ENCODE data around the gene CACNA1H. TPM values are rescaled to one million over a fixed set of nuclear protein-coding genes. Genes with fewer than 3 reads are reported as not detected.
"Not testable (repeated sequence)": the region's sequence is repeated elsewhere in the genome, so short reads cannot be mapped to it uniquely, and the experiment has no call there.

CACNA1H gene
- total and polyA plus RNA-seq, 2 of the 8 experiments (the other 6 are each of a cell fraction or from before 2014, with no cell fraction given), result 14.0 to 28.7 TPM

DNA sequence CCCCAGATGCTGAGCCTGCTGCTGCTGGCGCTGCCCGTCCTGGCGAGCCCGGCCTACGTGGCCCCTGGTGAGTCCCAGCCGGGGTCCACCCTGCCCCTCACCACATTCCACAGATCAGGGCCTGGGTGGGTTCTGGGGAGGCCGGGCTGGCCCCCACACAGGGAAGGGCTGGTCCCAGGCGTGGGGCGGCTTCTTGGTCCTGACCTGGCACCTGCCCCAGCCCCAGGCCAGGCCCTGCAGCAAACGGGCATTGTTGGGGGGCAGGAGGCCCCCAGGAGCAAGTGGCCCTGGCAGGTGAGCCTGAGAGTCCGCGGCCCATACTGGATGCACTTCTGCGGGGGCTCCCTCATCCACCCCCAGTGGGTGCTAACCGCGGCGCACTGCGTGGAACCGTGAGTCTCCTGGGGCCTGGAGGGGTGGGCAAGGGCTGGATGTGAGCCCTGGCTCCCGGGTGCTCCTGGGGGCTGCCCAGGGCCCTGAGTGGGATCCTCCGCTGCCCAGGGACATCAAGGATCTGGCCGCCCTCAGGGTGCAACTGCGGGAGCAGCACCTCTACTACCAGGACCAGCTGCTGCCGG is 103.5 kb downstream of the CACNA1H start:
- H2BK5ac ChIP-seq (ENCODE audit: low read depth, low read length), result not testable (repeated sequence)

More for the DNA sequence above, 103.5 kb downstream of the CACNA1H start:
- H3K9me3 ChIP-seq (ENCODE audit: insufficient read depth in 2 of 2, low read depth in 1 of 2, low read length in 1 of 2); H4K5ac ChIP-seq (ENCODE audit: insufficient read length, low read depth, low read length); POLR2A ChIA-PET (ENCODE audit: partially characterized antibody); H4K20me1 ChIP-seq (replicated peaks in 1 of 2; ENCODE audit: control insufficient read depth in 1 of 2, insufficient read depth in 2 of 2, low read length in 2 of 2); CTCF ChIA-PET (ENCODE audit: partially characterized antibody); H3K23me2 ChIP-seq (ENCODE audit: low read depth, low read length); H4K91ac ChIP-seq (replicated peaks; ENCODE audit: insufficient read length, low read length); H3K18ac ChIP-seq (ENCODE audit: extremely low read depth, low read length); H3K36me3 ChIP-seq (ENCODE audit: control insufficient read depth in 2 of 4, insufficient read depth in 4 of 4, low read length in 3 of 4); DNase-seq (ENCODE audit: low read depth in 1 of 2, low spot score in 2 of 2); H2BK12ac ChIP-seq (ENCODE audit: low read depth, low read length); H3K79me1 ChIP-seq (ENCODE audit: low read depth, low read length); H3K79me2 ChIP-seq (ENCODE audit: control insufficient read depth in 1 of 2, insufficient read depth in 2 of 2, low read length in 2 of 2); H2BK20ac ChIP-seq (ENCODE audit: low read length); H3K14ac ChIP-seq (ENCODE audit: insufficient read length); H2AFZ ChIP-seq (ENCODE audit: low read length); H3K27ac ChIP-seq (ENCODE audit: low read depth, low read length); H2BK15ac ChIP-seq (ENCODE audit: low read length); H2AK5ac ChIP-seq (ENCODE audit: low read depth, low read length); FAIRE-seq; H3K4me2 ChIP-seq (ENCODE audit: insufficient read depth in 1 of 2, low read depth in 2 of 2, low read length in 2 of 2); H3K4ac ChIP-seq (replicated peaks; ENCODE audit: insufficient read length, low read depth, low read length); H3K56ac ChIP-seq (replicated peaks; ENCODE audit: insufficient read length, low read depth, low read length); H3K23ac ChIP-seq (ENCODE audit: insufficient read length); H3K4me3 ChIP-seq (ENCODE audit: extremely low read depth in 1 of 4, insufficient read depth in 2 of 4, low read depth in 3 of 4, low read length in 4 of 4); H2BK120ac ChIP-seq (replicated peaks; ENCODE audit: low read depth, low read length); H4K8ac ChIP-seq (ENCODE audit: extremely low read depth, insufficient read depth, low read length); H3K9ac ChIP-seq (replicated peaks in 1 of 4; ENCODE audit: extremely low read depth in 1 of 4, low read depth in 3 of 4, low read length in 3 of 4): not testable (repeated sequence)
- 82% methylated on average over 15 of the region's 23 CpGs; no CpG with 5 or more reads in 1 of the 2 experiments for WGBS, 2 experiments (ENCODE audit: extremely low coverage in 1 of 2, insufficient coverage in 1 of 2, insufficient read length in 1 of 2, insufficient replicate concordance in 2 of 2, low coverage in 1 of 2, low lambda C conversion rate in 2 of 2, missing lambda C conversion rate in 1 of 2)
- Histone ChIP-seq H3K27me3 (replicated peaks in 1 of 4; ENCODE audit: control insufficient read depth in 3 of 4, extremely low read depth in 1 of 4, insufficient read depth in 3 of 4, low read length in 3 of 4) (peaks cover 0 to 24% (median 12%) of the 10 kb centered on the region in 4 experiments; a peak in 5 of 7 replicates), H3K4me1 (replicated peaks in 1 of 4; ENCODE audit: control insufficient read depth in 3 of 4, insufficient read depth in 4 of 4, low read length in 3 of 4) (peaks cover 0 to 11% (median 7%) of the 10 kb centered on the region in 4 experiments; a peak in 6 of 7 replicates)
